ENCODE data around the gene PTGDR.

DNA sequence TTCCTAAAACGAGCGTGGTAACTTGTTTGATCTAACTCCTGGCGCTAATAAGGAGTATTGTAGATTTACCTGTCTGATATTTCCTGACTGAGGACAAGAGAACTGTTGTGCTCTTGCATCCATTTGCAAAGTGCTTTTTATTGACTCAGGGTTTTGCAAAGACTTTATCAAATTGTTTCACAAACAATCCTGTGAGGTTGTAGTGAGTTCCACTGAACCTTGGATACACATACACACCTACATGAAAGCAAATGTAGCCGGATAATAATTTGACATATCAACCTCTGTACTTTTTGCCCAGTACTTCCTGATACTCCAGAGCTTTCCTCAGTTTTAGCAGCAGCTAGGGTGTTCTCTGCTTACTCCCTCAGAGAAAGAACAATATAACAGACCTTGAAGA lies 39.9 kb downstream of the PTGDR start:
- TF ChIP-seq, protein P1, sequence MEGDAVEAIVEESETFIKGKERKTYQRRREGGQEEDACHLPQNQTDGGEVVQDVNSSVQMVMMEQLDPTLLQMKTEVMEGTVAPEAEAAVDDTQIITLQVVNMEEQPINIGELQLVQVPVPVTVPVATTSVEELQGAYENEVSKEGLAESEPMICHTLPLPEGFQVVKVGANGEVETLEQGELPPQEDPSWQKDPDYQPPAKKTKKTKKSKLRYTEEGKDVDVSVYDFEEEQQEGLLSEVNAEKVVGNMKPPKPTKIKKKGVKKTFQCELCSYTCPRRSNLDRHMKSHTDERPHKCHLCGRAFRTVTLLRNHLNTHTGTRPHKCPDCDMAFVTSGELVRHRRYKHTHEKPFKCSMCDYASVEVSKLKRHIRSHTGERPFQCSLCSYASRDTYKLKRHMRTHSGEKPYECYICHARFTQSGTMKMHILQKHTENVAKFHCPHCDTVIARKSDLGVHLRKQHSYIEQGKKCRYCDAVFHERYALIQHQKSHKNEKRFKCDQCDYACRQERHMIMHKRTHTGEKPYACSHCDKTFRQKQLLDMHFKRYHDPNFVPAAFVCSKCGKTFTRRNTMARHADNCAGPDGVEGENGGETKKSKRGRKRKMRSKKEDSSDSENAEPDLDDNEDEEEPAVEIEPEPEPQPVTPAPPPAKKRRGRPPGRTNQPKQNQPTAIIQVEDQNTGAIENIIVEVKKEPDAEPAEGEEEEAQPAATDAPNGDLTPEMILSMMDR (IDR thresholded peaks at IDR 0.05; ENCODE audit: control extremely low read depth in 1 of 3, insufficient read depth in 1 of 3, low read depth in 1 of 3, low read length in 3 of 3): no peak
- no peak for TF ChIP-seq EP300 (IDR thresholded peaks at IDR 0.05; ENCODE audit: borderline replicate concordance in 1 of 2, low read depth in 2 of 2, low read length in 2 of 2)

All from H1 (cell line).